Stimulated activated CD8-positive, alpha-beta memory T cell treated with anti-CD3 and anti-CD28 coated beads, Interleukin-4, amount 100 ng/mL, for 48 hours (primary cell): ENCODE data around the gene ZNF280B.
A peak's percentile ranks its signal among the peaks of the same experiment; 100 is the strongest.

ENCODE experiments used
- DNase-seq: peaks from one replicate; pipeline ENCODE4 v3.0.0-alpha.2; 2020

The ZNF280B gene

GRCh38 chr22:22508274-22509176 lies at the start of gene ZNF280B:
TSS of gene ZNF280B (minus strand) at chr22:22508742. CDS start at chr22:22489398, 19,344 bp downstream.
- DNase-seq = peak; percentile 91

GRCh38 chr22:22556995-22557925 lies 48.7 kb upstream of the ZNF280B start:
- no peak for DNase-seq

GRCh38 chr22:22556578-22556977 lies 48.0 kb upstream of the ZNF280B start:
- no peak for DNase-seq

- no peak for DNase-seq
Observed at GRCh38 chr22:22555596-22555995, 47.1 kb upstream of the ZNF280B start.

GRCh38 chr22:22554587-22555284 lies 46.2 kb upstream of the ZNF280B start:
- DNase-seq = no peak

- DNase-seq = no peak
Observed at GRCh38 chr22:22553735-22554586, 45.4 kb upstream of the ZNF280B start.

GRCh38 chr22:22553141-22553540 lies 44.6 kb upstream of the ZNF280B start:
- no peak for DNase-seq

GRCh38 chr22:22552630-22553029 lies 44.1 kb upstream of the ZNF280B start:
- no peak for DNase-seq

- no peak for DNase-seq
Observed at GRCh38 chr22:22550789-22551434, 42.4 kb upstream of the ZNF280B start.

- DNase-seq = no peak
Observed at GRCh38 chr22:22548910-22549309, 40.4 kb upstream of the ZNF280B start.

GRCh38 chr22:22548317-22548716 lies 39.8 kb upstream of the ZNF280B start:
- no peak for DNase-seq

GRCh38 chr22:22547692-22548300 lies 39.3 kb upstream of the ZNF280B start:
- DNase-seq = no peak

- no peak for DNase-seq
Observed at GRCh38 chr22:22547226-22547625, 38.7 kb upstream of the ZNF280B start.

- DNase-seq = no peak
Observed at GRCh38 chr22:22546490-22546889, 37.9 kb upstream of the ZNF280B start.

- DNase-seq = no peak
Observed at GRCh38 chr22:22545084-22545483, 36.5 kb upstream of the ZNF280B start.

- no peak for DNase-seq
Observed at GRCh38 chr22:22538226-22538989, 29.9 kb upstream of the ZNF280B start.

- DNase-seq = no peak
Observed at GRCh38 chr22:22536916-22537315, 28.4 kb upstream of the ZNF280B start.

GRCh38 chr22:22536515-22536914 lies 28.0 kb upstream of the ZNF280B start:
- DNase-seq = no peak

- no peak for DNase-seq
Observed at GRCh38 chr22:22535662-22536061, 27.1 kb upstream of the ZNF280B start.
